Endothelial cell of umbilical vein (primary cell): Measurements from ENCODE around the gene EPC2. TPM values are rescaled to one million over a fixed set of nuclear protein-coding genes. Genes with fewer than 3 reads are reported as not detected.
A peak's percentile ranks its signal among the peaks of the same experiment; 100 is the strongest.

Experiments used
- BruUV-seq: library from RNA; stranded (reverse); fragments of 400-500 nt; replicated peaks from 2 replicates; lab custom pipeline; 2021; lab: Mats Ljungman, UMichigan
- CTCF ChIA-PET: fragments of 300-600, 350-600 bp; sonication (Branson Sonifier 250); formaldehyde crosslinking; loops from one replicate; lab custom pipeline; 2021; ENCODE audit warnings: antibody characterized with exemption, inconsistent platforms; lab: Charles Lee
- POLR2A ChIA-PET: fragments of 300-600, 350-600 bp; sonication (Branson Sonifier 250); formaldehyde crosslinking; loops from one replicate; lab custom pipeline; 2021; ENCODE audit warnings: antibody characterized with exemption, inconsistent platforms; lab: Charles Lee
- DNase-seq: peaks from one replicate; pipeline ENCODE4 v3.0.0-alpha.2; 2011; ENCODE audit warnings: low read depth, low spot score
- FAIRE-seq: peaks from 2 replicates; lab custom pipeline; 2011; peaks lifted over from hg19 to GRCh38; lab: Jason Lieb, UNC
- H2AFZ ChIP-seq: 2 replicates; pipeline ENCODE4 v1.6.0; 2012; ENCODE audit warnings: low read depth, low read length, control low read depth, inconsistent platforms
- H3K27ac ChIP-seq: 2 replicates; pipeline ENCODE4 v1.5.1; 2011; ENCODE audit warnings: low read depth, mild to moderate bottlenecking, control low read depth, low read length, moderate library complexity; ENCODE audit not compliant: insufficient read depth
- H3K27me3 ChIP-seq, 2 experiments: 2 replicates each; pipeline versions ENCODE4 v1.6.0 to v1.6.1; 2011; ENCODE audit warnings: low read length in 2 of 2, mixed read lengths in 1 of 2; ENCODE audit not compliant: control insufficient read depth in 2 of 2, insufficient read depth in 2 of 2
- H3K36me3 ChIP-seq, 2 experiments: 2 replicates in 1 of 2; 3 replicates in 1 of 2; pipeline ENCODE4 v1.5.1; 2011; ENCODE audit warnings: low read length in 2 of 2, mild to moderate bottlenecking in 1 of 2, moderate library complexity in 1 of 2; ENCODE audit not compliant: control insufficient read depth in 2 of 2, insufficient read depth in 2 of 2; ENCODE audit errors: extremely low read depth in 1 of 2
- H3K4me1 ChIP-seq: 3 replicates; pipeline ENCODE4 v1.5.1; 2011; ENCODE audit warnings: mild to moderate bottlenecking, low read length; ENCODE audit not compliant: control insufficient read depth, insufficient read depth; ENCODE audit errors: extremely low read depth
- H3K4me2 ChIP-seq: 2 replicates; pipeline ENCODE4 v1.6.1; 2011; ENCODE audit warnings: low read length, control low read depth, mixed read lengths; ENCODE audit not compliant: insufficient read depth
- H3K4me3 ChIP-seq, 3 experiments: fragments of 200-600 bp in 1 of 3; sonication (generic), shearing (Covaris generic) in 1 of 3; replicated peaks in 1 of 3; 2 replicates each; pipeline ENCODE4 v1.5.1; 2011 to 2016; ENCODE audit warnings: control low read depth in 3 of 3, low read length in 3 of 3, mild to moderate bottlenecking in 2 of 3, inconsistent platforms in 1 of 3, low read depth in 1 of 3, moderate library complexity in 1 of 3; ENCODE audit not compliant: insufficient read depth in 1 of 3
- H3K79me2 ChIP-seq: 2 replicates; pipeline ENCODE4 v1.6.0; 2012; ENCODE audit warnings: low read length, inconsistent platforms; ENCODE audit not compliant: control insufficient read depth, insufficient read depth
- H3K9ac ChIP-seq: replicated peaks from 2 replicates; pipeline ENCODE3; 2011; ENCODE audit warnings: low read length, control low read depth; ENCODE audit not compliant: insufficient read depth; ENCODE audit errors: extremely low read depth
- H3K9me1 ChIP-seq: replicated peaks from 3 replicates; pipeline ENCODE4 v1.6.0; 2011; ENCODE audit warnings: mild to moderate bottlenecking, low read length; ENCODE audit not compliant: control insufficient read depth, insufficient read depth; ENCODE audit errors: extremely low read depth
- H3K9me3 ChIP-seq: replicated peaks from 2 replicates; pipeline ENCODE4 v1.5.1; 2012; ENCODE audit warnings: low read length, inconsistent platforms; ENCODE audit not compliant: control insufficient read depth, insufficient read depth
- H4K20me1 ChIP-seq: replicated peaks from 2 replicates; pipeline ENCODE3; 2011; ENCODE audit warnings: mild to moderate bottlenecking, low read length; ENCODE audit not compliant: control insufficient read depth, insufficient read depth; ENCODE audit errors: extremely low read depth
- CTCF ChIP-seq, 2 donors: IDR thresholded peaks; 1 replicate in 1 of 2; 2 replicates in 1 of 2; pipeline ENCODE4 v1.5.1; 2011; ENCODE audit warnings: low read length in 2 of 2, mild to moderate bottlenecking in 2 of 2, moderate library complexity in 2 of 2, control low read depth in 1 of 2, inconsistent platforms in 1 of 2, low read depth in 1 of 2; ENCODE audit not compliant: insufficient read depth in 1 of 2; ENCODE audit errors: extremely low read depth in 1 of 2
- EZH2 ChIP-seq: IDR thresholded peaks from 2 replicates; pipeline ENCODE4 v1.6.1; 2012; ENCODE audit warnings: borderline replicate concordance, low read depth, mild to moderate bottlenecking, moderate library complexity, low read length, inconsistent platforms; ENCODE audit not compliant: severe bottlenecking
- FOS ChIP-seq: IDR thresholded peaks from 2 replicates; pipeline ENCODE4 v1.6.1; 2011; ENCODE audit warnings: mild to moderate bottlenecking, low read length, moderate library complexity, borderline replicate concordance; ENCODE audit not compliant: insufficient read depth
- GATA2 ChIP-seq: IDR thresholded peaks from 2 replicates; pipeline ENCODE4 v1.7.0; 2011; ENCODE audit warnings: low read depth, mild to moderate bottlenecking, moderate library complexity, mixed read lengths, low read length; ENCODE audit not compliant: insufficient read length, insufficient read depth
- JUN ChIP-seq: IDR thresholded peaks from 2 replicates; pipeline ENCODE4 v1.6.1; 2011; ENCODE audit warnings: borderline replicate concordance, low read depth; ENCODE audit not compliant: insufficient read length, insufficient read depth
- MYC ChIP-seq: IDR thresholded peaks from one replicate; pipeline ENCODE4 v1.6.1; 2011; ENCODE audit warnings: mild to moderate bottlenecking, low read depth, low read length
- POLR2A ChIP-seq: IDR thresholded peaks from 2 replicates; pipeline ENCODE4 v1.6.1; 2012; ENCODE audit warnings: low read depth, mild to moderate bottlenecking, control low read depth, low read length
- POLR2AphosphoS5 ChIP-seq: IDR thresholded peaks from 2 replicates; pipeline ENCODE4 v1.6.1; 2012; ENCODE audit warnings: low read depth, mild to moderate bottlenecking, control low read depth, low read length, moderate library complexity; ENCODE audit not compliant: insufficient read depth
- dilution Hi-C: fragments of 300-500 bp; cut with MboI; formaldehyde crosslinking; loops from one replicate; pipeline ENCODE4 v1.15.0; 2019; ENCODE audit warnings: low sequenced_read_pairs; ENCODE audit not compliant: extremely low pct_ligation_motif_present
- intact Hi-C: fragments of 100-400 bp; cut with micrococcal nuclease; formaldehyde crosslinking; loops from one replicate; pipeline ENCODE4 v1.10.0; 2022
- polyA plus RNA-seq, 4 experiments: library from polyadenylated mRNA; depleted of rRNA in 3 of 4; stranded (reverse) in 3 of 4; unstranded in 1 of 4; fragments of >200 nt; gene quantifications; 2 replicates each; pipeline versions ENCODE4 v1.2.1 to v1.2.3, GENCODE V29; 2011 to 2012; ENCODE audit warnings: missing spikeins in 1 of 4
- total RNA-seq: library from RNA; stranded (reverse); gene quantifications from 2 replicates; pipeline ENCODE4 v1.2.3, GENCODE V29; 2021
- TF ChIP-seq, protein P1 (sequence below): IDR thresholded peaks from 2 replicates; pipeline ENCODE4 v1.6.1; 2011; ENCODE audit not compliant: insufficient read depth, insufficient read length

Gene EPC2
- total and polyA plus RNA-seq, 2 donors (not counting 3 experiments of a cell fraction or from before 2014, with no cell fraction given) = 15.1 to 25.2 TPM

DNA sequence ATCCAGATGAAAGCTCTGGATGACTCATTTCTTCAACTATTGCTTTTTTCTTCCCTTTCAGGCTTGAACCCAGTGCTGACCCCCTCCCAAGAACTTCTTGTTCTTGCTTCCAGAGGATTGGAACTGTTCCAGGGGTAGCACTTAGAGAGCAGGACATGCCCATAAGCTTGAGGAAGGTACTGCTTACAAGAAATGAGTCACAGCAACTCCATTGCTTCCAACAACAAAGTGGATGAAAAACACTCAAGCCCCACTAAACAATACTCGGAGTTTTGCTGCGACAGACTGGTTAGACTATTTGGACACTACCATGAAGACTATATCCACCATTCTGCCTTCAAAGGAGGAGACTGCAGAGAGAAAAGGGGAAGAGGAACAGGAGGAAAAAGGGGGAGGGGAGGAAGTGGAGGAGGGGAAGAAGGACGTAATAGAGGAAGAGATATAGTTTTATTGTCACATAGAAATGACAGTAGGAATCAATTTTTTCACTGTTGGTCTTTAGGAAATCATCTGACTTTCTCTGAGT, 1.6 kb upstream of the EPC2 start:
- Histone ChIP-seq H3K9me1 (no peaks in the 10 kb centered on the region), H3K4me2 (peak overlapping the region; percentile 56), H2AFZ (peak overlapping the region; percentile 81), H3K27ac (peak overlapping the region; percentile 64), H3K36me3 (no peaks in the 10 kb centered on the region), H3K9me3 (no peaks in the 10 kb centered on the region), H3K79me2 (peaks cover 25% of the 10 kb centered on the region), H3K4me3 (peak overlapping the region in 1 of 3 experiments; percentile 36), H3K4me1 (peaks cover 25% of the 10 kb centered on the region), H3K27me3 (no peaks in the 10 kb centered on the region), H3K9ac (peak overlapping the region; percentile 17), H4K20me1 (peaks cover 8% of the 10 kb centered on the region)
- TF ChIP-seq POLR2AphosphoS5 (peak; percentile 63), EZH2 (no peak), GATA2 (no peak), POLR2A (no peak), MYC (no peak), CTCF (IDR thresholded peaks at IDR 0.05; ENCODE audit: extremely low read depth in 1 of 2, insufficient read depth in 1 of 2, low read depth in 1 of 2, low read length in 2 of 2) (no peak), FOS (peak; percentile 93), JUN (peak; percentile 58)
- TF ChIP-seq, protein P1, sequence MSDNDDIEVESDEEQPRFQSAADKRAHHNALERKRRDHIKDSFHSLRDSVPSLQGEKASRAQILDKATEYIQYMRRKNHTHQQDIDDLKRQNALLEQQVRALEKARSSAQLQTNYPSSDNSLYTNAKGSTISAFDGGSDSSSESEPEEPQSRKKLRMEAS = no peak
- dilution Hi-C loops (no loop called here), intact Hi-C loops (loop anchor here (5.0 to 10.0 kb wide), 5 partner anchors 342 to 922 kb away; partner anchors contain the start of gene ACVR2A)
- ChIA-PET CTCF (interaction anchor here (0.8 to 1.7 kb wide), 6 partner anchors 9 to 374 kb away, joined by 3 to 5 read pairs (median 4); no protein-coding TSS in a partner anchor), POLR2A (interaction anchor here (0.7 kb wide), 1 partner anchor 49 kb away, joined by 6 read pairs; no protein-coding TSS in a partner anchor)
- BruUV-seq = no TSS peak
- FAIRE-seq (peak; percentile 96), DNase-seq (peak; percentile 91)
